Endodermal cell (in vitro differentiated cells): Measurements from ENCODE around the gene DOK7. TPM values are rescaled to one million over a fixed set of nuclear protein-coding genes. Genes with fewer than 3 reads are reported as not detected.

ENCODE experiments used
- DNase-seq: peaks from one replicate; pipeline ENCODE4 v3.0.0-alpha.2; 2017
- H3K27ac ChIP-seq: 2 replicates; pipeline ENCODE4 v1.5.1; 2013; ENCODE audit warnings: mild to moderate bottlenecking, low read depth, low read length, moderate library complexity
- H3K27me3 ChIP-seq: 2 replicates; pipeline ENCODE4 v1.6.1; 2013; ENCODE audit warnings: mild to moderate bottlenecking, low read length, moderate library complexity; ENCODE audit not compliant: insufficient read depth, control insufficient read depth, poor library complexity, severe bottlenecking
- H3K36me3 ChIP-seq: 2 replicates; pipeline ENCODE4 v1.7.0; 2013; ENCODE audit warnings: mild to moderate bottlenecking, low read length, moderate library complexity; ENCODE audit not compliant: control insufficient read depth, insufficient read depth
- H3K4me1 ChIP-seq: one replicate; pipeline ENCODE4 v1.7.0; 2013; ENCODE audit warnings: low read length; ENCODE audit not compliant: control insufficient read depth, insufficient read depth
- H3K4me3 ChIP-seq: 2 replicates; pipeline ENCODE4 v1.5.1; 2013; ENCODE audit warnings: mild to moderate bottlenecking, low read length, moderate library complexity
- H3K9ac ChIP-seq: 2 replicates; pipeline ENCODE4 v1.6.1; 2013; ENCODE audit warnings: mild to moderate bottlenecking, low read length, moderate library complexity; ENCODE audit not compliant: poor library complexity, severe bottlenecking; ENCODE audit errors: extremely low read depth
- H3K9me3 ChIP-seq: 2 replicates; pipeline ENCODE4 v1.6.1; 2013; ENCODE audit warnings: mild to moderate bottlenecking, low read length, moderate library complexity; ENCODE audit not compliant: control insufficient read depth
- H3K27ac Mint-ChIP-seq: 2 replicates; pipeline ENCODE4 v1.8.0; 2020; ENCODE audit warnings: mixed read lengths
- H3K27me3 Mint-ChIP-seq: 2 replicates; pipeline ENCODE4 v1.8.0; 2021; ENCODE audit warnings: mild to moderate bottlenecking, mixed read lengths; ENCODE audit not compliant: insufficient read depth
- H3K36me3 Mint-ChIP-seq: 2 replicates; pipeline ENCODE4 v1.8.0; 2020; ENCODE audit warnings: low read depth, mixed read lengths
- H3K4me1 Mint-ChIP-seq: 2 replicates; pipeline ENCODE4 v1.8.0; 2020; ENCODE audit warnings: mixed read lengths
- H3K4me3 Mint-ChIP-seq: 2 replicates; pipeline ENCODE4 v1.8.0; 2020; ENCODE audit warnings: mild to moderate bottlenecking, moderate library complexity, mixed read lengths
- H3K9me3 Mint-ChIP-seq: 2 replicates; pipeline ENCODE4 v1.8.0; 2020; ENCODE audit warnings: mild to moderate bottlenecking, mixed read lengths
- CTCF ChIP-seq: fragments of 200-600 bp; sonication (generic); conservative IDR thresholded peaks from 2 replicates; pipeline ENCODE4 v1.5.0; 2021; ENCODE audit warnings: antibody characterized with exemption, mild to moderate bottlenecking
- WGBS, 2 experiments: methylation state at CpG; one replicate each; pipeline versions ENCODE4 v1.1.5 to v1.1.7; 2013; ENCODE audit warnings: missing lambda C conversion rate in 2 of 2, mixed read lengths in 1 of 2; ENCODE audit not compliant: insufficient coverage in 1 of 2, insufficient read length in 1 of 2; 5-methylcytosine and 5-hydroxymethylcytosine counted together
- total RNA-seq, 2 donors: library from RNA; stranded (reverse); fragmentation: NEBNext Ultra II Directional in 1 of 2; extraction: Animal tissue kit (Norgen Biotek cat#: 25700) in 1 of 2; gene quantifications; 2 replicates in 1 of 2; 3 replicates in 1 of 2; pipeline ENCODE4 v1.2.1, GENCODE V29; 2021

The DOK7 gene
- total RNA-seq, 2 donors from 2014 or later: 0.38 to 1.3 TPM

GRCh38 chr4:3489451-3489962 is 26.4 kb downstream of the DOK7 start:
- no peak overlapping the region for H3K27ac ChIP-seq
- H3K9me3 ChIP-seq: no peaks in the 10 kb centered on the region
- H3K9me3 Mint-ChIP-seq: no peaks in the 10 kb centered on the region
- 74 to 83% methylated on average over 12 to 20 of the region's 20 CpGs for WGBS, 2 experiments
- H3K27ac Mint-ChIP-seq: no peak overlapping the region
- peaks cover 41% of the 10 kb centered on the region for H3K27me3 ChIP-seq
- H3K4me3 Mint-ChIP-seq: no peak overlapping the region
- no peak overlapping the region for H3K9ac ChIP-seq
- TF ChIP-seq CTCF: no peak
- H3K4me1 ChIP-seq: peaks cover 8% of the 10 kb centered on the region
- H3K27me3 Mint-ChIP-seq: peaks cover 68% of the 10 kb centered on the region
- H3K4me3 ChIP-seq: no peak overlapping the region
- no peaks in the 10 kb centered on the region for H3K36me3 ChIP-seq
- H3K4me1 Mint-ChIP-seq: peaks cover 5% of the 10 kb centered on the region
- DNase-seq: no peak
- peaks cover 1% of the 10 kb centered on the region for H3K36me3 Mint-ChIP-seq

GRCh38 chr4:3491681-3492405 is 28.7 kb downstream of the DOK7 start:
- no peak for TF ChIP-seq CTCF
- H3K9ac ChIP-seq: no peak overlapping the region
- no peak overlapping the region for H3K27ac Mint-ChIP-seq

GRCh38 chr4:3492741-3493719 is 29.9 kb downstream of the DOK7 start:
- H3K9me3 Mint-ChIP-seq: no peaks in the 10 kb centered on the region
- H3K4me3 ChIP-seq: no peak overlapping the region
- 88 to 92% methylated on average over 36 to 55 of the region's 55 CpGs for WGBS, 2 experiments

More at GRCh38 chr4:3491681-3492405, 28.7 kb downstream of the DOK7 start:
- DNase-seq: no peak
- peaks cover 41% of the 10 kb centered on the region for H3K27me3 ChIP-seq
- no peak overlapping the region for H3K4me3 ChIP-seq
- H3K27ac ChIP-seq: no peak overlapping the region
- 65 to 72% methylated on average over 5 to 17 of the region's 17 CpGs for WGBS, 2 experiments
- Mint-ChIP-seq H3K36me3 (peaks cover 1% of the 10 kb centered on the region), H3K4me3 (no peak overlapping the region), H3K4me1 (peaks cover 3% of the 10 kb centered on the region), H3K9me3 (no peaks in the 10 kb centered on the region), H3K27me3 (peaks cover 79% of the 10 kb centered on the region)
- H3K36me3 ChIP-seq: no peaks in the 10 kb centered on the region
- no peaks in the 10 kb centered on the region for H3K9me3 ChIP-seq
- H3K4me1 ChIP-seq: peaks cover 12% of the 10 kb centered on the region

More at GRCh38 chr4:3492741-3493719, 29.9 kb downstream of the DOK7 start:
- Histone ChIP-seq H3K36me3 (no peaks in the 10 kb centered on the region), H3K9ac (no peak overlapping the region), H3K9me3 (no peaks in the 10 kb centered on the region), H3K4me1 (peaks cover 12% of the 10 kb centered on the region), H3K27me3 (peaks cover 31% of the 10 kb centered on the region), H3K27ac (no peak overlapping the region)
- Mint-ChIP-seq H3K4me3 (no peak overlapping the region), H3K27me3 (peaks cover 76% of the 10 kb centered on the region), H3K4me1 (peaks cover 3% of the 10 kb centered on the region), H3K27ac (no peak overlapping the region), H3K36me3 (peaks cover 1% of the 10 kb centered on the region)
- no peak for TF ChIP-seq CTCF
- DNase-seq: no peak
